Activated CD8-positive, alpha-beta memory T cell treated with anti-CD3 and anti-CD28 coated beads, Interleukin-2, amount 50 U/mL, for 1 hour (primary cell): Measurements from ENCODE around the gene IQCK.

Experiments used
- DNase-seq: peaks from one replicate; pipeline ENCODE4 v3.0.0-alpha.2; 2020; ENCODE audit errors: extremely low read depth

IQCK gene

GRCh38 chr16:19835968-19836421 is 117.9 kb downstream of the IQCK start:
- no peak for DNase-seq

GRCh38 chr16:19837331-19837980 is 119.4 kb downstream of the IQCK start:
- DNase-seq = no peak

GRCh38 chr16:19837984-19838707 is 120.1 kb downstream of the IQCK start:
- no peak for DNase-seq

- no peak for DNase-seq
Measured at GRCh38 chr16:19840524-19841110, 122.5 kb downstream of the IQCK start.

- DNase-seq = no peak
Measured at GRCh38 chr16:19841184-19841583, 123.1 kb downstream of the IQCK start.

- no peak for DNase-seq
Measured at GRCh38 chr16:19842426-19843157, 124.5 kb downstream of the IQCK start.

GRCh38 chr16:19843371-19843770 is 125.3 kb downstream of the IQCK start:
- no peak for DNase-seq

GRCh38 chr16:19844945-19845641 is 127.0 kb downstream of the IQCK start:
- no peak for DNase-seq

- no peak for DNase-seq
Measured at GRCh38 chr16:19846436-19846835, 128.4 kb downstream of the IQCK start.

- no peak for DNase-seq
Measured at GRCh38 chr16:19848756-19849155, 130.7 kb downstream of the IQCK start.

- DNase-seq = no peak
Measured at GRCh38 chr16:19850131-19850817, 132.2 kb downstream of the IQCK start.

GRCh38 chr16:19851476-19851875 is 133.4 kb downstream of the IQCK start:
- no peak for DNase-seq

- no peak for DNase-seq
Measured at GRCh38 chr16:19853132-19853741, 135.2 kb downstream of the IQCK start.

- DNase-seq = no peak
Measured at GRCh38 chr16:19853742-19854542, 135.9 kb downstream of the IQCK start.

GRCh38 chr16:19854543-19854876 is 136.4 kb downstream of the IQCK start:
- no peak for DNase-seq

GRCh38 chr16:19856120-19856519 is 138.0 kb downstream of the IQCK start:
- no peak for DNase-seq

GRCh38 chr16:19857593-19858339 is 139.7 kb downstream of the IQCK start:
- no peak for DNase-seq

GRCh38 chr16:19858340-19859018 is 140.4 kb downstream of the IQCK start:
- DNase-seq = no peak

GRCh38 chr16:19859166-19859565 is 141.1 kb downstream of the IQCK start:
- DNase-seq = no peak
